Measurements from ENCODE around the gene ARID5A.
"Not testable (repeated sequence)": the region's sequence is repeated elsewhere in the genome, so short reads cannot be mapped to it uniquely, and the experiment has no call there.

The ARID5A gene

GRCh38 chr2:96542357-96542977, 5.9 kb downstream of the ARID5A start:
- DNase-seq = no peak

GRCh38 chr2:96546321-96546720, 9.8 kb downstream of the ARID5A start:
- DNase-seq = no peak

DNA sequence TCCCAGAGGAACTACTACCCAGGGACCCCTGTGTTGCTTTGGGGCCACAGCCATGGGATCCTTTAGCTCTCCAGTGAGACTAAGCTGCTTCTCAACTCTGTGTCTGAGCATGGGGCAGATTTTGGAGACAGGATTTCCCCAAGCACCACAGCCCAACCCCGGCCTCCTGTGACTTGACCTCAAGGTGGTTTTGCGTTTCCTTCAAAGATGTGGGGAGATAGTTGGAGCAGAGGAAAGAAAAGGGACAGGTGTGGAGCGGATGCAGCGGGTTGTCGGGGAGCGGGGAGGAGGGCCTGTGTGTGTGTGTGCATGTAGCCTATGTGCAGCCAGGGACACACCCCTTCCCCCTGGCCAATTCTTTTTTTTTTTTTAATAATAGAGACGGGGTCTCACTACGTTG, 10.2 kb downstream of the ARID5A start:
- no peak for DNase-seq

DNA sequence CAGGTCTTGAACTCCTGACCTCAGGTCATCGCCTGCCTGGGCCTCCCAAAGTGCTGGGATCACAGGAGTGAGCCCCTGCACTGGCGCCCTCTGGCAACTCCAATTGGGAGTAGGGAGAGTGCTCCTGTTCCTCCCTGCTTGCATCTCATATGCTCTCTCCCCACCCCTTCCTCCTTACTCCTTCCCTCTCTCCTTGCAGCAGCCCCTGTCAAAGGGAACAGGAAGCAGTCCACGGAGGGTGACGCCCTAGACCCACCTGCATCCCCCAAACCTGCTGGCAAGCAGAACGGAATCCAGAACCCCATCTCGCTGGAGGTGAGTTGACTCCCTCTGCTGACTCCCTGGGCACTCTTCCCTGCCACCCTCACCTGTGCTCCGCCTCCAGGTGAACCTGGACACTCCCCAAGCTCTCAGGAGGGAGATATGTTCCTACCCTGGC, 10.7 kb downstream of the ARID5A start:
- DNase-seq = no peak

DNA sequence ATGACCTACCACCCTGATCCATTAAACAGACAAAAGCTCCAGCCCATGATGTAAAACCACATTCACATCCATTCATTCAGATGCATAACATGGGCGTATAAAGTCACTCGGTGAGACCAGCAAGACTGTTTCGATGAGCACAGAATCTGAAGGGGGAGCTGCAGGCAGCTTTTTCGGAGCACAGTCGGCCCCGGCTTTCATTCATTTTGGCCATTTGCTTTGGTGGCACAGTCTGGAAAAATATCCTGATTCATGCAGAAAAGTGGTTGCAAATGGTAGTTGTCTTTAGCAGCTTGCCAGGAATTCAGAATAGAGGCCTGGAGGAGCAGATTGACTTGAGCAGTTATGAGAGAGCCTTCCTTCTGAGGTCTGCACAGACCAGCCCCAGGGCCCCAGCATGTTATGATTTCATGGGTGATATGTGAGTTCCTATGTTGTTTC, 11.2 kb downstream of the ARID5A start:
- DNase-seq = no peak

DNA sequence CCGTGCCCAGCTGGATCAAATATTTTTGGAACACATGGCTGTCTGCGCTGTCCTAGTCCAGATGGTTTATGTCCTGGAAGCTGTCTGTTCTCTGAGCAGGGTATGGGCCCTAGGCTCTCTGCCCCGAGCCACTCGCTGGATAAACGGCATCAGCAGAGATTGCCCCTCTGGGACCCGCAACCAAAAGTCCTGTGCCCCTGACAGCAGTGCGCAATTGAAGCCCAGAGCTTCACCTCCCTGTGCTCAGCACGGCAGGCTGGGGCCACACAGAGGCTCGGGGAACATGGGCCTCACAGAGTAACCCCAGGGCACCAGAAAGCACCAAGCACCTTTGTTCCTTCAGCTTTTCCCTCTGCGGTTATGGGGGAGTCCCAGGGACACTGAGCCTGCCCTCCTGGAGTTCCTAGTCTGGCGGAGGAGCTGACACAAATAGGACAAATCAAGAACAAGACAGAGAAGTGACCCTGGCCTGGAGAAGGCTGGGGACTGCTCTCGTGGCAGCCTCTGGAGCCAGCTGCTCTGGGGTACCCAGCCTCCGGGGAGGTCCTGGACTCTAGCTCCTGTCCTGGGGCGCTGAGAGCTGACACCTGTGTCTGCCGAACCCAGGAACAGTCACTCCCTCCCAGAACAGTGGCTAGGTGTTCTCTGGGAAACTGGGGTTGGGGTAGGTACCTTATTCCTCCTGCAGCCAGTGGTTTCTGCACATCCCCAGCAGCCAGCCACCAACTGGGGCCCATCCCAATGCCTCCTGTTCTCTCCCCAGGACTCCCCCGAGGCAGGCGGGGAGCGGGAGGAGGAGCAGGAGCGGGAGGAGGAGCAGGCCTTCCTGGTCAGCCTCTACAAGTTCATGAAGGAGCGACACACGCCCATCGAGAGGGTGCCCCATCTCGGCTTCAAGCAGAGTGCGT, 12.3 kb downstream of the ARID5A start:
- DNase-seq = no peak

DNA sequence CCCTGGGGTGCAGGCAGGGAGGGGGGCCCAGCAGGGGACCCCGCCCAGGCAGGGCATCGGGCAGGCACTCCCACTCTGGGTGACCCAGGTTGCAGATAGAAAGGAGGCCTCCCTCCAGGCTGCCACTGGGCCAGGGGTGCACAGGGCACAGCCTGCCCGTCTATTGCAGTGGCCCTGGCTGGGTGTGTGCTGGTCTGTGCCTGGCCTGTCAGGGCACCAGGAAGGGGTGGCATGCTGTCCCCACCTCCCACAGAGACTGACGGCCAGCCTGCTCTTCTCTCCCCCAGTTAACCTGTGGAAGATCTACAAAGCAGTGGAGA, 12.9 kb downstream of the ARID5A start:
- no peak for DNase-seq

GRCh38 chr2:96549967-96550786, 13.6 kb downstream of the ARID5A start:
- no peak for DNase-seq

DNA sequence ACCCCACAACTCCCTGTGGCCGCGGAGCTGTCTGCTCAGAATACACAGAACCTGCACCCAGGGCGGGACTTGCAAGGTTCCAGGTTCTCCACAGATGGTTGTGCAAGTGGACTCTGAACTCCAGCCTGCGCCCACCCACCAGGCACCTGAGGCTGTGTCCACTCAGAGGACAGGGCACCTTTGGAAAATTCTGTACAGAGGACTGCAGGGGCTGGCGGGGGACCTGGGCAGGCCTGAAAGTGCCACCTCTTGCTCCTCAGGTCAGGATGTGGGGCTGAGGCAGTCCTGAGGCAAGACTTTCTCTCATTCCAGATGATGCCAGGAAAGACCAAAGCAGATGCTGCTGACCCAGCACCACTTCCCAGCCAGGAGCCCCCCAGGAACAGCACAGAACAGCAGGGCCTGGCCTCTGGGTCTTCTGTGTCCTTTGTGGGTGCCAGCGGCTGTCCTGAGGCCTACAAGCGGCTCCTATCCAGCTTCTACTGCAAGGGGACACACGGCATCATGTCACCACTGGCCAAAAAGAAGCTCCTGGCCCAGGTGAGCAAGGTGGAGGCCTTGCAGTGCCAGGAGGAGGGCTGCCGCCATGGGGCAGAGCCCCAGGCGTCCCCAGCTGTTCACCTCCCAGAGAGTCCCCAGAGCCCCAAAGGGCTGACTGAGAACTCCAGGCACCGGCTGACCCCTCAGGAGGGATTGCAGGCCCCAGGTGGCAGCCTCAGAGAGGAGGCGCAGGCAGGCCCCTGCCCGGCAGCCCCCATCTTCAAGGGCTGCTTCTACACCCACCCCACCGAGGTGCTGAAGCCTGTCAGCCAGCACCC, 14.4 kb downstream of the ARID5A start:
- DNase-seq = no peak

GRCh38 chr2:96551605-96552314, 15.2 kb downstream of the ARID5A start:
- DNase-seq = no peak

- DNase-seq = peak in 1 of 2 donors; percentile 20
Measured at GRCh38 chr2:96552315-96553175, 16.0 kb downstream of the ARID5A start.

- DNase-seq = peak in 1 of 2 donors; percentile 24
Measured at GRCh38 chr2:96553176-96553956, 16.8 kb downstream of the ARID5A start.

GRCh38 chr2:96553957-96554292, 17.4 kb downstream of the ARID5A start:
- DNase-seq = not testable (repeated sequence)

GRCh38 chr2:96554293-96555145, 18.0 kb downstream of the ARID5A start:
- DNase-seq = peak; percentile 76 to 77

DNA sequence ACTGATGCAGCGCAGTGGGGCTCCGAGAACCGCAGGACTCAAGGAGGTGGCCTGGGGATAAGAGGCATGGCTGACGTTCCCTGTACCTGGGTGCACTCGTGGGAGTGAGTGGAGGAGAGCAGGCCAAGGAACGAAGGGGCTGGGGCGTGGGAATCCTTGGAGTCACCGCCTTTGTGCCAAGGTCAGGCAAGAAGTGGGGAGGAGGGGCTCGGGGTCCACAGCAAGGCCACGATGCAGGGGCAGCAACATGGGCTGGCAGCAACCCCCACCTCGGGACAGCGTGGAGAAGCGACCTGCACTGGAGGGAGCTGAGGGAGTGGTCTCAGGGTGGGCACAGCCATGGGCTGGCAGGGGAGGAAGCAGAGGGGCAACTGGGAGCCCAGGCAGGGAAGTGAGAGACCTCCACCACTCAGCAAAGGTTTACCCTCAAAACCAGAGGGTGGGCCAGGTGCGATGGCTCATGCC, 18.6 kb downstream of the ARID5A start:
- DNase-seq = no peak

- DNase-seq = peak in 1 of 2 donors; percentile 55
Measured at GRCh38 chr2:96556441-96557330, 20.1 kb downstream of the ARID5A start.

DNA sequence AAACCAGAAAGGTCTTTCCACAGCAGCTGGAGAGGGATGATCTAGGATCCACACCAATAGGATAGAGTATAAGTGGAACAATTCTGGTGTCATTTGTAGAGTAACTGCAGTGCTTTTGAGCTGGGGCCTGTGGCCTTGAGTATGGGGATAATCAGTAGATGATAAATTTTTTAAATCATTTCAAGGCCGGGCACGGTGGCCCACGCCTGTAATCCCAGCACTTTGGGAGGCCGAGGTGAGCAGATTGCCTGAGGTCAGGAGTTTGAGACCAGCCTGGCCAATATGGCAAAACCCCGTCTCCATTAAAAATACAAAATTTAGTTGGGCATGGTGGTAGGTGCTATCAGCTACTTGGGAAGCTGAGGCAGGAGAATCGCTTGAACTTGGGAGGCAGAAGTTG, 20.9 kb downstream of the ARID5A start:
- not testable (repeated sequence) for DNase-seq

DNA sequence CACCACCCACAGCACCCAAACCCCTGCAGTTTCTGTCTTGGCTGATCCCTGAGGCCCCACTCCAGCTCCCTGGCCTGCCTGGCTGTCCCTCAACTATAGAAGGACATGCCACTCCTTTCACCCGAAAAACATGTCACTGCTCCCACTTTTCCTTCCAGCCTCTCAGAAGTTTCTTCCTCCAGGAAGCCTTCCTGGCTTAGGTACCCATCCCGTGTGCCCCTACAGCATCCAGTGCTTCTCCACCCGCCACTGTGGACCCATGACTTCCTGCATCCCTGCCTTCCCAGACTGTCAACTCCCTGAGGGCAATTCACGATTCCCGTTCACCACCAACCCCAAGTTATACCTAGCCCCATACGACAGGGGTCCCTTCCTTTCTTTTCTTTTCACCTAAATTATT, 21.5 kb downstream of the ARID5A start:
- DNase-seq = no peak

All from CD4-positive, alpha-beta T cell treated with Interleukin-4 for 1 hour (primary cell).